GM04504 (cell line): ENCODE data around the gene UBAP2.

ENCODE experiments used
- DNase-seq: peaks from one replicate; pipeline ENCODE4 v3.0.0-alpha.2; 2012; ENCODE audit warnings: low read depth

The UBAP2 gene

DNA sequence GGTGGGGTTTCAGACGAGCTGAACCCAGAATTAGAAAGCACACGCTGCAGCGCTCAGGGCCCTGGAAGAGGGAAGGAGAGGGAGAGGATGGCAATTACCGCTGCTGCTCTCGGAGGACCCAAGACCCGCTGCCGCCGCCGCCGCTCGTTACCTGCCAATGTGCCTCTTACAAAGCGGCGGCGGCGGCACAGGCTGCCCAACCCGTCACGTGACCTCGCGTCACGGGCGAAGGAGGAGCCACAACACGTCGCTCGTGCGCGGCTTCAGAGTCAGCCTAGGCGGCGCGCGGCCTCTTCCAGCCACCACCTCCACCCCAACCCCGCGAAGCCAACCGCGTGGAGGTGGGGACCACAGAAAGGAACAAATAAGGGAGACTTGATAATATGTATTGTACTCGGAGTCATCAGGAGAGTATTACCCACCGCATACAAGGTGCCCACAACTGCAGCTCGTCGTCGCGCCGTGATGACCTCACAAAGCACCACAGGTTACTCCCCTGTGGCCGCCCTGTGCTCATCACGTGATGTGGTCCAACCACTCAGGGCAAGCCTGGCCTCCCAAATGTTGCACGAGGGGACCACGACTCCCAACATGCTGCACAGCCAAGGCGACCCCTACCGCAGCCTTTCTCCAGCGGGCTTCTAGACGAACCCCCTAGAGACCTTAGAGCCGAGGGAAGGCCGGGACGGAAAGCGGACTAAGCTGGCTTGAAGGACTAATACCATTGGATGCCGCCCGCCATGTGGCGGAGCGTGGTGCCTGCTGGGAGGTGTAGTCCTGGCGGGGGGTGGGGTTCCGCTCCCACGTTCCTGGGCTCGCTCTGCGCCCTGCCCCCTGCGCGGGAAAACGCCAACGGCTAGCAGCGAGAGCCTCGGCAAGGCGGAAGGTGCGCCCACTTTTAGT, at the start of gene UBAP2:
Gene UBAP2 (minus strand): TSS at position 161 of the 903 bp plus-strand sequence. CDS start 31,739 bp downstream, outside the sequence.
- DNase-seq = peak; percentile 94

- no peak for DNase-seq
Measured at GRCh38 chr9:34098307-34098706, 49.6 kb upstream of the UBAP2 start.

DNA sequence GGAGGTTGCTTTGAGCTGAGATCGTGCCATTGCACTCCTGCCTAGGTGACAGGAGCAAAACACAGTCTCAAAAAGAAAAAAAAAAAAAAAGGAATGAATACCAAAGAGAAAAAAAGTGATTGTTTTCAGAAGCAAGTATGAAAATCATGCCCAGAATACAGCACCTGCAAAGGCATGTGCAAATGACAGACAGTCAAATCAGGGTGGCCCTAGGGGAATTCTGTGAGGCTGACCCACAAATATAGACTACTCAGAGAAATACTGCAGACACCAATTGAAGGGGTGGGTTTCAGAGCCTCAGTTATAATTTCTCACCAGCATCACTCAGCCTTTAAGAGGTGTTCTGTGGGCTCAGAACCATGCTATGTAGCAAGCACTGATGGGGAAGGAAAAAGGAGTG, 49.2 kb upstream of the UBAP2 start:
- no peak for DNase-seq

DNA sequence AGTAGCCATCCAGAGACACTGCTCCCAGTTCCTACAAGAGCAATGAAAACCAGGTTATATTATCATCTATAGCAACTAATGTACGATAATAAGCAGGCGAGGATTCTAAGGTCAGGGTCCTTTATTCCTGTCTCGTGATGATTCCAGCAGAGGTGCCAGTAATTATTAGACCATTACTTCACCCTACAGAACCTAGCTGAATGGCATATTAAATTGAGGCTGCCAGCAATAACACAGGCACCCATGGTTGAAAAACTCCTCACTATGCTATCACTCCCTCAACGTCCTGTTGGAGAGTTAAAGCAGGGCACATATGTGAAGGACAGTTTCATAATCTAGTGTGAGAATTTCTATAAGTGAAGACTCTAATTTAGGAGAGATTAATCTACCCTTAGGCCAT, 48.1 kb upstream of the UBAP2 start:
- DNase-seq = no peak

DNA sequence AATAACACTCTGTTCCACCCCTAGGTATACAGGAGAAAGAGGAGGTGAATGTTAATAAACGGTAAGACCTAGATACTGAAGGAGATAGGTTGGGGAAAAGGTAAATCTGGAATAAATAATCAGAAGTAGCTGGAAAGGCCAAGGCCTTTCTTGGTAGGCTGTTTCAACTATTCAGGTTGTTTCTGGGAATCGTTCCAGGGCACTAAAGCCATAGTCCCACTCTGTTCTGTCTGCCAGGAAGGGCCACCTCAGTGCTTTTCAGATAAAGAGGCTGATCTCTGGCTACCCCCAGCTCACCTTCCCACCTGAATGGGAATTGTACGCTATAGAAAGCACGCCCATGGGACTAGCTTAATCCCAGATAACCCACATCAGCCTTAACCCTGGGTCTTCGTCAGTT, 44.9 kb upstream of the UBAP2 start:
- no peak for DNase-seq

GRCh38 chr9:34089311-34089710, 40.6 kb upstream of the UBAP2 start:
- DNase-seq = no peak

DNA sequence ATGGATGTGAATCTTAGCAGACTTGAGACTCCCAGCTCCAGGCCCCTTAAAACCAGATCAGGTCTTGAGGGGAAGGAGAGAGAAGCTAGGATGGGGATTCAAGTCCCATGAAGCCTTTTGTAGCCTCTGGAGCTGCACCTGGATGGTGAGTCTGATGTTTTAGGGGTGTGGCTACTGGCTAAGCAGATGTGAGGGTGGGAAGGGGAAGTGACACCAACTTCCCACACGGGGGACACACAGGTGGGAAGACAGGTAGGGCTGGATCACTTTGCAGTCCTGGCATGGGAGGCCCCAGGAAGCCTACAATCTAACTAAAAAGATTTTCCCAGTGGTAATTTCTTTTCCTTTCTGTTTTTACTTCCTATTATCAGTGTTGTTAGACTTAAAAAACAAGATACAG, 38.7 kb upstream of the UBAP2 start:
- no peak for DNase-seq

- no peak for DNase-seq
Measured at GRCh38 chr9:34086864-34087263, 38.2 kb upstream of the UBAP2 start.

DNA sequence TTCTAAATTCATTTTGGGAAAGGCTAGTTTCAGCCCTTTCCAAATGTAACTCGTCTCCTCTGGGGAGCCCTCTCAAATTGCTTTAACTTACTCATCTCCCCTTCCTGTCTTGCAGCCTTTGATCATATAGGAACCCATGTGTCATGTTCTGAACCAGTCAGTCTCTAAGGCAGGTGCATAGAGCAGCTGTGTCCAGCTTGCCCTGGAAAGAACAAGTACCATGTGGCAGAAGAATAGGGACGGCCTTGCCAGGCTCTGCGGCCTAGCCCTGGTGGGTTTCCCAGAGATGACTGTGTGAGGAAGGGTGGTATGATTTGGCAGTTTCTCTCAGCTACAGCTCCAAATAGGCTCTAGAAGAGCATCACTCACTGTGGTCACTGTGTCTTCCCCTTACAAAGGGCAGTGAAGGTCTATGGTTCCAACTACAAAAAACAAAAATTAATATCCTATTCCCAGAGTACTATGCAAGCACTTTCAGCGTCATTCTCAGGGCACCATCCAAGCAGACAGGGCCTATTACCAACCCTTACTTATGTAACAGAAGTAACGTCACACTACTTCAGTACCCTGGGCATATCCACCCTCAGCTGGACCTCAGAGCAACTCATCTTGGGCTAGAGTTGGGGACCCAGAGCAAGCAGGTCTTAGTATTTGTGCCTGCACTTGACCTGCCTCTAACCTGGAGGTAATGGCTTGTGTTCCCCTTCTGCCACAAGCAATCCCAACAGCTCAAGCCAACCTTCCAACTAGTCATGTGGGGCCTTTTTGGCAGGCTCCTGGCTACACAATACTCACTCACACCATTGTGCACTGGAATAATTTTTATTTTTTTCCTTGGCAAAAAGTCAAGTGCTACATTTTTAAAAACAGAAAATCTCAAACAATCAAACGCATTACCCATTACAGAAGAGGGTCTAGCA, 37.2 kb upstream of the UBAP2 start:
- DNase-seq = no peak

DNA sequence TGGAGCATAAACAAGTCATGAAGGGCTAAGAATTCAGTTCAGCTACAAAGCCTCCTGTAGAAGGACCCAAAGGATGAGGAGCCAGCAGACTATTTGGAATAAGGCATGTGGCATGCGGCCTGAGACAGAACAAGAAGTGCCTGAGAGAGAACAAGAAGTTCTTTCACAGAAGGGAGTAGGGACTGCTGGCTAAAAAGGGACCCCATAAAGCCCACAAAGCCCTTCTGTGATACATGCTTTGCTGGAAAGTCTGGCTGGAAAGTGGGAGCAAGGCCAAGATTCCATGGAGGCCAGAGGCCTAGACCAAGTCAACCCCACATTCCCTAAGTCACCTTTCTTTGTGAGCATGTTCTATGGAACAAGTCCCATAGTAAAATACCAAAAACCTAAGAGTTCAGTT, 35.9 kb upstream of the UBAP2 start:
- no peak for DNase-seq

DNA sequence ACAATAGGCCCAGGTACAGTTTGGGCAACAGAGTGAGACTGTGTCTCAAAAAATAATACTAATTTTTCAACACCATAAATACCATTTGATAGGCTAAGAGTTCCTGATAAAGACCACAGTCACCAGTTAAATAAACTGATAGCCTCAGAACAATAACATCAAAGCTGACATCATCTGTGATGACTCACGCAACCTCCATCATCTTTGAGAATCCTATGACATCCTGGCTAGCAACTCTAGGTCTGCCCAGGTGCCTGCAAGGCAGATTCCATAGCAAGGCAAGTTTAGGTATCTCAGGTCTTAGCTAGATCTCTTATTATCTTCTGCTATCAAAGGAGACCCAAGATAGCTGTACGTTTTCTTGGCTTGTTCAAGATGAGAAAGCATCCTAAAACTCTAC, 30.5 kb upstream of the UBAP2 start:
- no peak for DNase-seq

DNA sequence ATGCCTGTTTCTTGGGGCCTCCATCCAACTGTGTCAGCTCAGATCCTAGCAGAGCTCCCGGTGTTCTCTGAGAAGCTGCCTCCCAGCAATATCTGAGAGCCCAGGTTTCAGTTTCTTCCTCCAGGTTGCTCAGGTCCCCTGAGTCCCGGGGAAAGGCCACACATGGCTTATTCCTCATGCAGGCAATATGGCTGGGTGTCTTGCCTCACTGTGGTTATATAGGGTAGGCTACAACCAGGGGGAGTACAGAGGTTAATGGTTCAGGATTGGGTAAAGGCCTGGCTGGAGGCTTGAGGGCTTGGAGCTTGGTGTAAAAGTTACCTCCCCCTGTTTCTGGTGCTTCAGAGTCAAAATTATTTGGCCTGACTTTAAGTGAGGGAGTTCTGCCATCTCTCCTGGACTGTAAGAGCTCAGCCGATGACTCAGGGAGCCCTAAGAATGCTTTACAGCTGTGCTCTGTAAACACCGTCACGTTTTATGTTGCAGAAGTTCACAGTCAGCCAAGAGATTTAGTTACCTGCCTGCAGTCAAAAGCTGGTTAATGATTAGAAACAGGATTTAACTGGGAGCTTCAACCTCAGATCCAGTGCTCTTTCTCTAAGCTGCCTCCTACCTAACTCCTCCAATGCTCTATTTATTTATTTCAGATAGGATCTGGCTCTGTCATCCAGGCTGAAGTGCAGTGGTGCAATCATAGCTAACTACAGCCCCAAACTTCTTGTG, 24.3 kb upstream of the UBAP2 start:
- DNase-seq = peak; percentile 66

GRCh38 chr9:34072410-34072809, 23.7 kb upstream of the UBAP2 start:
- no peak for DNase-seq

DNA sequence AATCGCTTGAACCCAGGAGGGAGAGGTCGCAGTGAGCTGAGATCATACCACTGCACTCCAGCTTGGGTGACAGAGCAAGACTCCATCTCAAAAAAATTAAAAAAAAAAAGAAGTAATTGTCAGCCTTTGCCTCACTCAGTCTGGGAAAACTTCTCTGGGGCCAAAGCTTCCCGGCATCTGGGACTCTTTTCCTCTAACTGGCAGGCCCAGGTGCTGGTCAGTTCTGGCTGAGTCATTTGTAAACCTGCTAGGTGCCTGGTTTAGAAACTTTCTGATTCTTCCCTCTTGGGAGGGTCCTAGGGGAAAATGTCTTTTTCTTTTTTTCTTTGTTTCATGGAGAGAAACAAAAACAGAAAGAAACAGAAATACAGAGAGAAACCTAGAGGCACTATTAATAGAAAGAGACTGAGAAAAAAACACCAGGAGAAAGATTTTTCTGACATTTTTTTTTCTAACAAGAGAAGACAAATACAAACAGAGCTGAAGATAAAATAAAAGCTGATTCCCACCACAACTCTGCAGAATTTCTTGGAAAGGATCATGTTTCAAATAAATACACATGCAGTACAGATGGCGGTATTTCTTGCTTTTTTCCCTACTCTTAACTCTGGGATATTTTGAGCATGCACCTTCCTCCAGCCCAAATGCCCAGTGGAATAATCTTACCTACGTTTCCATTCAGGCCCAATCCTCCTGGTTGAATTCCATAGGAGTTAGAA, 22.1 kb upstream of the UBAP2 start:
- no peak for DNase-seq

GRCh38 chr9:34069831-34070230, 21.1 kb upstream of the UBAP2 start:
- no peak for DNase-seq

DNA sequence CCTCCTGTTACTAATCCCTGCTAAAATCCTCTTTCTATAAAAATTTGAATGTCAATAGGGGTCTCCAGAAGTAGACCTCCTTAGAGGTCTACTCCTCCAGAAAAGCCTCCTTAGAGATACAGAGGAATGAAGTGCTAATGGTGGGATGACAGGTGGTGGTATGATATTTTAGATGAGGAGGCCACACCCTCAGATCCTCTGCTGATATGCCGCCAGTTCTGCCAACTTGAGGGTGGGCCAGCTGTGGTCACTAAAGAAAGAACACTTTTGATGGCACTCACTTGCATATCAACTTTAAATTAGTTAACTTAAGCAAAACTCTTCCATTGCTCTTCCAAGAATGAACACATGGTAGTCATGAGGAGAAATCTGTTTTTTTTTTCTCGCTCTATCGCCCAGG, 16.9 kb upstream of the UBAP2 start:
- no peak for DNase-seq

DNA sequence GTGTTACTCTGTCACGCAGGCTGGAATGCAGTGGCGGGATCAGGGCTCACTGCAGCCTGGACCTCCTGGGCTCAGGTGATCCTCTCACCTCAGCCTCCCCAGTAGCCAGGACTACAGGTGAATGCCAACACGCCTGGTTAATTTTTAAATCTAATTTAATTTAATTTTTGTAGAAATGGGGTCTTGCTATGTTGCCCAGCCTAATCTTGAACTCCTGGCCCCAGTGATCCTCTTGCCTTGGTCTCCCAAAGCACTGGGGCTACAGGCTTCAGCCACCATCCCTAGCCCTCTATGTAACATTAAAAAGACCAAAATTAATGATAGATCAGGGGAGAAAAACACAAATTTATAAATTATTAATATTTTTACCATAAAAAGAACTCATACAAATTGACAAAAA, 11.3 kb upstream of the UBAP2 start:
- no peak for DNase-seq

- DNase-seq = no peak
Measured at GRCh38 chr9:34059281-34059680, 10.6 kb upstream of the UBAP2 start.

DNA sequence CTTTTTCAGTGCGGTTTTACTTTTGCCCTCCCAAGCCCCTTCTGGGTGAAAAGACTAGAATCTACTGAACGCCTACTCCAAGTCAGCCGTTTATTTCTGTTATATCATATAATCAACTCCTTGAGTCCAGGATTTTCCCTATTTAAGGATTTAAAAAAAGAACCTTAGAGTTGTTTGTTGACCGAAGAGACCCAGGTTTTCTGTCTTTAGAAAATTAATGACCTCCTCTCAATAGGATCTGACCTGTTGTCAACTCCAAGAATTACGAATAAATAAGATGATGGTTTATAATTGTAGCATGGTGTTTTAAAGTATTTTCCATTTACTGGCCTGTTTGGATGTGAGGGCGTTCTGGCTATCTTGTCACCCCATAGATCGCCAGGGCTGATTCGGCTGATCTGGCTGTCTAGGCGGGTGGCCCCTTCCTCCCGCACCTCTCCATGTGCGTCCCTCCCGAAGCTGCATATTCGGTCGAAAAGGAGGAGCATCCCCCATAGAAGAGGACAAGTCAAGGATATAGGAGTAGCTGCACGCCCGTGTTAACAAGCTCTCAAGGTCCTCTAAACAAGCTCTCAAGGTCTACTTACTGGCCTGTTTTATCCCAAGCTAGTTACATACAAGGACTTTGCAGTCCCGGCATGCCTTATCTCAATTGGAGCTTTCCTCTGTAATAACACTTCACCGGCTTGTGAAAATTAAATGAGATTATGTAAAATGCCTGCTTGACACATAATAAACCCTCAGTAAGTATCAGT, 1.1 kb upstream of the UBAP2 start:
- DNase-seq = no peak

DNA sequence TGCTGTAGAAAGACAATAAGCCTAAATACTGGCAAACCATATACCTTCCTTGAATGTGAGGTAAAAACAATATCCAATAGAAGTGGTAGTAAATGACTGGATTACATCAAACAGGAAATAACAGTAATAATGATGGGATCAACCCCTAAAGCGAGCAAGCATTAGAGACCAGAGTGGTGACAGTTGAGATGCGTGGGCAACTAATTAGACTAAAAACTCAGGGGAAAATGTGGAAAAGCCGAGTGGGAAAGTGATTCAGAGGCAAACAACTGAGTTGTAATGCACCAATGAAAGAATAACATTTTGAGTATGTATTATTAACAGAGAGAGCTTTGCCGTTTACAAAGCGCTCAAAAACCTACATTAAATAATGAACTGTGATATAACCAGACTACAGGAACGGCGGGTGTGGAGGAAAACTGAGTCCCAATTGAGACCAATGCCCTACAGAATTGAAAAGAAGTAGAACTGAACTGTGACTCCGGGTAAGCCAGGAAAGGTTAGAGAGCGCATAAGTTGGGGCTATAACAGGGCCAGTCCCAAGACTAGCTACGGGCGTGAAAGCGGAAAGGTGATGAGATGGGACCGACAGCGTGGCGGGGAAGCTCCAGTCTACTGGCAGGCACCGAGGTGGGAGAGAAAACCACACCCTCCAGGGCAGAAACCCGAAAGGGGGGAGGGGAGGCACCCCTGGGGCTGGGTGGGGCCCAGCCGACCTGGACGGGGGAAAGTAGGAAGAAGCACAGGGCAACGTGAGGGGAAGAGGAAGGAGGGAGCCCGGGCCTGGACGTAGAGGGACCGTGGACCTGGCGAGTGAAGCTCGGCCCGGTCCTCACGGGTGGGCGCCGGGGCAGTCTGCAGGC, 592 bp downstream of the UBAP2 start:
- DNase-seq = no peak
